Tibial artery (tissue), 4 donors: ENCODE data around the gene MRPL14.

Experiments
- DNase-seq, 2 donors: peaks; one replicate each; pipeline ENCODE4 v3.0.0-alpha.2; 2019
- H3K27ac ChIP-seq, 2 donors: fragments of 200-600 bp; sonication (generic) in 1 of 2; 1 replicate in 1 of 2; 2 replicates in 1 of 2; pipeline ENCODE4 v1.5.1; 2018 to 2019; ENCODE audit warnings: mild to moderate bottlenecking in 1 of 2
- H3K27me3 ChIP-seq, 2 donors: fragments of 200-600 bp; sonication (generic) in 1 of 2; one replicate each; pipeline versions ENCODE4 v1.5.1 to v1.6.0; 2016 to 2019
- H3K36me3 ChIP-seq, 3 donors: fragments of 200-600 bp; sonication (generic) in 2 of 3; one replicate each; pipeline ENCODE4 v1.5.1; 2016 to 2019; ENCODE audit warnings: mild to moderate bottlenecking in 2 of 3
- H3K4me1 ChIP-seq, 4 donors: fragments of 200-600 bp; sonication (generic) in 2 of 4; 1 replicate in 3 of 4; 2 replicates in 1 of 4; pipeline ENCODE4 v1.5.1; 2016 to 2019
- H3K4me3 ChIP-seq, 2 donors: fragments of 200-600 bp; sonication (generic) in 1 of 2; 1 replicate in 1 of 2; 2 replicates in 1 of 2; pipeline ENCODE4 v1.5.1; 2018 to 2019; ENCODE audit warnings: mild to moderate bottlenecking in 2 of 2
- H3K9me3 ChIP-seq, 3 donors: fragments of 200-600 bp; sonication (generic) in 1 of 3; one replicate each; pipeline ENCODE4 v1.5.1; 2016 to 2019
- CTCF ChIP-seq, 2 experiments: fragments of 200-600 bp in 1 of 2; fragments of 450-650 bp in 1 of 2; IDR thresholded peaks; one replicate each; pipeline ENCODE4 v1.5.1; 2017 to 2019; ENCODE audit warnings: antibody characterized with exemption in 2 of 2, mild to moderate bottlenecking in 1 of 2, moderate library complexity in 1 of 2
- intact Hi-C: fragments of 100-400 bp; cut with DNase I; formaldehyde crosslinking; loops from one replicate; pipeline ENCODE4 v1.15.0; 2023; ENCODE audit warnings: low total_unique reads

MRPL14 gene

GRCh38 chr6:44129841-44130322, 2.6 kb upstream of the MRPL14 start:
- no peak overlapping the region for H3K4me3 ChIP-seq
- TF ChIP-seq CTCF (IDR thresholded peaks at IDR 0.05) = no peak
- intact Hi-C loops = no loop called here
- no peaks in the 10 kb centered on the region for H3K27me3 ChIP-seq
- H3K9me3 ChIP-seq = no peaks in the 10 kb centered on the region
- H3K27ac ChIP-seq = no peak overlapping the region
- H3K4me1 ChIP-seq = peaks cover 0 to 40% (median 28%) of the 10 kb centered on the region in 4 donors
- DNase-seq = no peak
- H3K36me3 ChIP-seq = peaks cover 0 to 5% (median 4%) of the 10 kb centered on the region in 3 donors

- H3K4me3 ChIP-seq = peak overlapping the region; percentile 97 to 99
- intact Hi-C loops = no loop called here
- no peaks in the 10 kb centered on the region for H3K27me3 ChIP-seq
- peaks cover 0 to 45% (median 25%) of the 10 kb centered on the region in 4 donors for H3K4me1 ChIP-seq
- H3K9me3 ChIP-seq = no peaks in the 10 kb centered on the region
- no peaks in the 10 kb centered on the region for H3K36me3 ChIP-seq
- TF ChIP-seq CTCF (IDR thresholded peaks at IDR 0.05) = peak in 1 of 2 experiments; percentile 43
- peak; percentile 28 to 79 for DNase-seq
- H3K27ac ChIP-seq = peak overlapping the region; percentile 83 to 92
Measured at GRCh38 chr6:44128020-44128917, 1.0 kb upstream of the MRPL14 start.

- H3K4me3 ChIP-seq = peak overlapping the region; percentile 97 to 99
- no peaks in the 10 kb centered on the region for H3K36me3 ChIP-seq
- peak; percentile 30 to 74 for DNase-seq
- no peaks in the 10 kb centered on the region for H3K27me3 ChIP-seq
- TF ChIP-seq CTCF (IDR thresholded peaks at IDR 0.05) = no peak
- intact Hi-C loops = no loop called here
- peaks cover 0 to 47% (median 28%) of the 10 kb centered on the region in 4 donors for H3K4me1 ChIP-seq
- H3K27ac ChIP-seq = peak overlapping the region; percentile 83 to 92
- H3K9me3 ChIP-seq = no peaks in the 10 kb centered on the region
Measured at GRCh38 chr6:44126320-44127149, 717 bp downstream of the MRPL14 start.

GRCh38 chr6:44123544-44123943, 3.7 kb downstream of the MRPL14 start:
- Histone ChIP-seq H3K4me1 (peaks cover 0 to 54% (median 34%) of the 10 kb centered on the region in 4 donors), H3K36me3 (no peaks in the 10 kb centered on the region), H3K27me3 (no peaks in the 10 kb centered on the region), H3K4me3 (no peak overlapping the region), H3K9me3 (no peaks in the 10 kb centered on the region), H3K27ac (peak overlapping the region in 1 of 2 donors; percentile 47)
- intact Hi-C loops = no loop called here
- no peak for DNase-seq
- no peak for TF ChIP-seq CTCF (IDR thresholded peaks at IDR 0.05)

GRCh38 chr6:44122801-44123200, 4.5 kb downstream of the MRPL14 start:
- Histone ChIP-seq H3K27ac (peak overlapping the region in 1 of 2 donors; percentile 47), H3K36me3 (no peaks in the 10 kb centered on the region), H3K4me1 (peaks cover 0 to 49% (median 31%) of the 10 kb centered on the region in 4 donors), H3K27me3 (no peaks in the 10 kb centered on the region), H3K4me3 (no peak overlapping the region), H3K9me3 (no peaks in the 10 kb centered on the region)
- no peak for DNase-seq
- TF ChIP-seq CTCF (IDR thresholded peaks at IDR 0.05) = no peak
- intact Hi-C loops = no loop called here
